Astrocyte (in vitro differentiated cells and primary cell): ENCODE data around the gene LRCOL1. TPM values are rescaled to one million over a fixed set of nuclear protein-coding genes. Genes with fewer than 3 reads are reported as not detected.

Experiments
- DNase-seq: peaks from one replicate; pipeline ENCODE4 v3.0.0-alpha.2; 2010; ENCODE audit warnings: low read depth
- FAIRE-seq: peaks from 2 replicates; lab custom pipeline; 2011; peaks lifted over from hg19 to GRCh38; lab: Jason Lieb, UNC
- H2AFZ ChIP-seq: 2 replicates; pipeline ENCODE4 v1.6.0; 2012; ENCODE audit warnings: low read depth, low read length, inconsistent platforms
- H3K27ac ChIP-seq: 2 replicates; pipeline ENCODE4 v1.5.1; 2011; ENCODE audit warnings: low read depth, low read length, inconsistent platforms
- H3K27me3 ChIP-seq: 2 replicates; pipeline ENCODE4 v1.6.0; 2011; ENCODE audit warnings: low read length, inconsistent platforms; ENCODE audit not compliant: insufficient read depth
- H3K36me3 ChIP-seq: 2 replicates; pipeline ENCODE4 v1.5.1; 2011; ENCODE audit warnings: low read length, inconsistent platforms; ENCODE audit not compliant: insufficient read depth
- H3K4me1 ChIP-seq: 2 replicates; pipeline ENCODE4 v1.5.1; 2011; ENCODE audit warnings: low read length, inconsistent platforms; ENCODE audit not compliant: insufficient read depth
- H3K4me2 ChIP-seq: 2 replicates; pipeline ENCODE4 v1.6.0; 2012; ENCODE audit warnings: low read length, inconsistent platforms
- H3K4me3 ChIP-seq: 2 replicates; pipeline ENCODE4 v1.5.1; 2011; ENCODE audit warnings: low read depth, mild to moderate bottlenecking, low read length, inconsistent platforms; ENCODE audit not compliant: insufficient read depth
- H3K79me2 ChIP-seq: 2 replicates; pipeline ENCODE4 v1.6.0; 2012; ENCODE audit warnings: mild to moderate bottlenecking, low read length, inconsistent platforms; ENCODE audit not compliant: insufficient read depth
- H3K9ac ChIP-seq: 2 replicates; pipeline ENCODE4 v1.6.0; 2012; ENCODE audit warnings: mild to moderate bottlenecking, low read length, inconsistent platforms
- H3K9me3 ChIP-seq: 2 replicates; pipeline ENCODE4 v1.5.1; 2012; ENCODE audit warnings: low read depth, mild to moderate bottlenecking, low read length, inconsistent platforms; ENCODE audit not compliant: insufficient read depth
- H4K20me1 ChIP-seq: 2 replicates; pipeline ENCODE4 v1.6.0; 2012; ENCODE audit warnings: low read length, inconsistent platforms; ENCODE audit not compliant: insufficient read depth
- H3K27ac Mint-ChIP-seq: one replicate; pipeline ENCODE4 v1.8.0; 2021; ENCODE audit warnings: mild to moderate bottlenecking, mixed read lengths; ENCODE audit not compliant: unreplicated experiment
- H3K27me3 Mint-ChIP-seq: one replicate; pipeline ENCODE4 v1.8.0; 2021; ENCODE audit warnings: low read depth, mixed read lengths; ENCODE audit not compliant: unreplicated experiment
- H3K36me3 Mint-ChIP-seq: one replicate; pipeline ENCODE4 v1.8.0; 2021; ENCODE audit warnings: low read depth, mixed read lengths; ENCODE audit not compliant: unreplicated experiment
- H3K4me1 Mint-ChIP-seq: one replicate; pipeline ENCODE4 v1.8.0; 2021; ENCODE audit warnings: low read depth, mixed read lengths; ENCODE audit not compliant: unreplicated experiment
- H3K4me3 Mint-ChIP-seq: one replicate; pipeline ENCODE4 v1.8.0; 2021; ENCODE audit warnings: mild to moderate bottlenecking, moderate library complexity, mixed read lengths; ENCODE audit not compliant: unreplicated experiment
- H3K9me3 Mint-ChIP-seq: one replicate; pipeline ENCODE4 v1.8.0; 2021; ENCODE audit warnings: mild to moderate bottlenecking, mixed read lengths; ENCODE audit not compliant: unreplicated experiment
- EZH2 ChIP-seq: IDR thresholded peaks from 2 replicates; pipeline ENCODE4 v1.6.1; 2012; ENCODE audit warnings: mild to moderate bottlenecking, low read length, inconsistent platforms; ENCODE audit not compliant: insufficient read depth
- total RNA-seq: library from RNA; stranded (reverse); gene quantifications from 2 replicates; pipeline ENCODE4 v1.2.1, GENCODE V29; 2021
- TF ChIP-seq, protein P1 (sequence below): IDR thresholded peaks from 2 replicates; pipeline ENCODE4 v1.5.1; 2011; ENCODE audit warnings: low read depth, mild to moderate bottlenecking, inconsistent platforms, low read length, moderate library complexity; ENCODE audit not compliant: insufficient read depth

The LRCOL1 gene
- total RNA-seq, 1 donor from 2014 or later, result not detected

DNA sequence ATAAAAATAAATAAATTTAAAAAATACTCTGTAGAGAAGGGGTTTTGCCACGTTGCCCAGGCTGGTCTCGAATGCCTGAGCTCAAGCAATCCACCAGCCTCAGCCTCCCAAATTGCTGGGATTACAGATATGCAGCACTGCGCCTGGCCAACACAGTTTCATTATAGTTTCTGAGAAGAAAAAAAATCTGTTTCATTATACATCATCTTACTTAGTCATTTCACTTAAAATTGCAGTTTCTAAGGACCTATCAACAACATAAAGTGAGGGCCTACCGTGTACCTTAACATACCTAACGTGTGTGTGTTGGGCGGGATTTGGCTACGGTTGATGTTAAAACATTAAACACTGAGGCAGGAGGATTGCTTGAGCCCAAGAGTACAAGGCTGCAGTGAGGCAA lies 36.5 kb upstream of the LRCOL1 start:
- no peak overlapping the region for H3K4me3 ChIP-seq
- no peak overlapping the region for H3K27ac Mint-ChIP-seq
- no peak overlapping the region for H3K4me3 Mint-ChIP-seq
- H3K9me3 Mint-ChIP-seq, result no peaks in the 10 kb centered on the region
- peaks cover 8% of the 10 kb centered on the region for H3K36me3 ChIP-seq
- H3K27me3 Mint-ChIP-seq, result peaks cover 4% of the 10 kb centered on the region
- H3K9ac ChIP-seq, result no peak overlapping the region
- no peak overlapping the region for H3K27ac ChIP-seq
- H4K20me1 ChIP-seq, result no peaks in the 10 kb centered on the region
- TF ChIP-seq, protein P1, sequence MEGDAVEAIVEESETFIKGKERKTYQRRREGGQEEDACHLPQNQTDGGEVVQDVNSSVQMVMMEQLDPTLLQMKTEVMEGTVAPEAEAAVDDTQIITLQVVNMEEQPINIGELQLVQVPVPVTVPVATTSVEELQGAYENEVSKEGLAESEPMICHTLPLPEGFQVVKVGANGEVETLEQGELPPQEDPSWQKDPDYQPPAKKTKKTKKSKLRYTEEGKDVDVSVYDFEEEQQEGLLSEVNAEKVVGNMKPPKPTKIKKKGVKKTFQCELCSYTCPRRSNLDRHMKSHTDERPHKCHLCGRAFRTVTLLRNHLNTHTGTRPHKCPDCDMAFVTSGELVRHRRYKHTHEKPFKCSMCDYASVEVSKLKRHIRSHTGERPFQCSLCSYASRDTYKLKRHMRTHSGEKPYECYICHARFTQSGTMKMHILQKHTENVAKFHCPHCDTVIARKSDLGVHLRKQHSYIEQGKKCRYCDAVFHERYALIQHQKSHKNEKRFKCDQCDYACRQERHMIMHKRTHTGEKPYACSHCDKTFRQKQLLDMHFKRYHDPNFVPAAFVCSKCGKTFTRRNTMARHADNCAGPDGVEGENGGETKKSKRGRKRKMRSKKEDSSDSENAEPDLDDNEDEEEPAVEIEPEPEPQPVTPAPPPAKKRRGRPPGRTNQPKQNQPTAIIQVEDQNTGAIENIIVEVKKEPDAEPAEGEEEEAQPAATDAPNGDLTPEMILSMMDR, result no peak
- no peak for TF ChIP-seq EZH2
- no peaks in the 10 kb centered on the region for H3K4me1 ChIP-seq
- H3K36me3 Mint-ChIP-seq, result peaks cover 6% of the 10 kb centered on the region
- no peak overlapping the region for H3K4me2 ChIP-seq
- no peaks in the 10 kb centered on the region for H3K4me1 Mint-ChIP-seq
- no peak overlapping the region for H2AFZ ChIP-seq
- H3K9me3 ChIP-seq, result no peaks in the 10 kb centered on the region
- FAIRE-seq, result no peak
- no peaks in the 10 kb centered on the region for H3K79me2 ChIP-seq
- H3K27me3 ChIP-seq, result no peaks in the 10 kb centered on the region
- no peak for DNase-seq

DNA sequence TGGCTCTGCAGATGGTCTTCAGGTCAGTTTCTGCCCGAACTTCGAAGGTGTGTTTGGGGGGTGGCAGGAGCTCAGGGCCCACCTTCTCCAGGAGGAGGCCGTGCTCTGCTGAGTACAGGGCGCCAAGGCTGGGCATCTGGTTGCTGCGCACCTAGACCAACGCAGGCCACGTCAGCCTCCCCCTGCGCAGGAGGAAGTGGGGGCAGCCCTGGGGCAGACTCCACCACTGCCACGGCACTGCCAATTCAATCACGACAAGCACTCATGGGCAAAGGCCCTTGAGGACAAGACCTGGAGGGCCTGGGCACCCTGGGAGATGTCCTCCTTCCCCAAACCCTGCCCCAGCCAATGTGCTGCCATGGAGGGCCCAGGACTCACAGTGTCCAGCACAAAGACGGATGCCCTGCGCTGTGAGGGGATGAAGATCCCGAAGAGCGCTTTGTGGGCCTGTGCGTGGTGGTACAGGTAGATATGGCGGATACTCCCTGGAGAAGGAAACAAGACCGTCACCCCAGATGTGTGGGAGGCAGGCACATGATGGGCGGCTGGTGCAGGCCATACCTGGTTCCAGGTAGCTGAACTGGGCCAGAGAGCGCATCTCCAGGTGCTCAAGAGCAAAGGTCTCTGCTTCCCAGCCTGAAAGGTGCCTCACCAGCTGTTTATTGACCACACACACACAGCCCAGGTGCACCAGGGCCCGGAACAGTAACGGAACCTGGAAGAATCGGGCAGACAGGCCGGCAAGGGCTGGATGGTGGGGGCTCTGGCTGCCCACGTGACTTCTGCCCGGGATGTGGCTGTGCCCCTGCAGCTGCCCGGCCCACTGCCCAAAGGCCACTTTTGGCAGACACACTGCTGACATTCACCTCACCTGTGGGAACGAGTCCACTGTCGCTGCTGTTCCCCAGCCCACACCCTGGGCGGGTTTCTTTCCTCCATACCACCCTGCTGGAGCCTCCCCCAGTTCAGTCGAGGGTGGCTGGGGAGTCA lies 32.8 kb upstream of the LRCOL1 start:
- no peak overlapping the region for H3K27ac Mint-ChIP-seq
- H3K27me3 Mint-ChIP-seq, result peaks cover 7% of the 10 kb centered on the region
- H3K9me3 Mint-ChIP-seq, result no peaks in the 10 kb centered on the region
- no peak overlapping the region for H2AFZ ChIP-seq
- H3K4me1 Mint-ChIP-seq, result peaks cover 3% of the 10 kb centered on the region
- H3K4me3 ChIP-seq, result no peak overlapping the region
- H3K9ac ChIP-seq, result no peak overlapping the region
- no peaks in the 10 kb centered on the region for H3K4me1 ChIP-seq
- H3K27ac ChIP-seq, result no peak overlapping the region
- H3K27me3 ChIP-seq, result no peaks in the 10 kb centered on the region
- H3K36me3 Mint-ChIP-seq, result peaks cover 13% of the 10 kb centered on the region
- no peak overlapping the region for H3K4me3 Mint-ChIP-seq
- FAIRE-seq (no peak), DNase-seq (no peak)
- no peaks in the 10 kb centered on the region for H3K9me3 ChIP-seq
- H4K20me1 ChIP-seq, result peaks cover 4% of the 10 kb centered on the region
- no peak for TF ChIP-seq EZH2
- TF ChIP-seq, protein P1, result no peak
- H3K79me2 ChIP-seq, result no peaks in the 10 kb centered on the region
- H3K36me3 ChIP-seq, result peaks cover 8% of the 10 kb centered on the region
- no peak overlapping the region for H3K4me2 ChIP-seq
